Measurements from ENCODE around the gene TAF3. TPM values are rescaled to one million over a fixed set of nuclear protein-coding genes. Genes with fewer than 3 reads are reported as not detected.
A peak's percentile ranks its signal among the peaks of the same experiment; 100 is the strongest.

The TAF3 gene
- total RNA-seq, 1 donor from 2014 or later, result 6.2 TPM

DNA sequence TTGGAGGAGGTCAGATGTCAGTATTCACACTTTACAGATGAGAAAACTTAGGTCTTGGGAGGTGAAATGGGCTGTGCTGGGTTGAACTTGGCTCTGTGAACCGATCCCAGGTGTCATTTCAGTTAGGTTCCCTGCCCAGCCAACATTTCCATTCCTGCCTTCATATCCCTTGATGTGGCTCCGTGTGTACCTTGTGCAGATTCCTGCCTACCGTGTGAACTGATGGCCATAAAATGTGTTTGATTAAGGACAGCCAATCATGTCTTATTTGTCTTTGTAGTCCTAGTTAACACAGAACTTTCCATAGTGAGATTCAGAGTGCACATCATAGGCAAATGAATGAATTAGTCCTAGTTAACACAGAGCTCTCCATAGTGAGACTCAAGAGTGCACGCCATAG is 135.1 kb downstream of the TAF3 start:
- no peak overlapping the region for H3K4me3 Mint-ChIP-seq (ENCODE audit: unreplicated experiment)
- H3K27me3 Mint-ChIP-seq (ENCODE audit: low read depth), result no peaks in the 10 kb centered on the region
- TF ChIP-seq, protein P1, sequence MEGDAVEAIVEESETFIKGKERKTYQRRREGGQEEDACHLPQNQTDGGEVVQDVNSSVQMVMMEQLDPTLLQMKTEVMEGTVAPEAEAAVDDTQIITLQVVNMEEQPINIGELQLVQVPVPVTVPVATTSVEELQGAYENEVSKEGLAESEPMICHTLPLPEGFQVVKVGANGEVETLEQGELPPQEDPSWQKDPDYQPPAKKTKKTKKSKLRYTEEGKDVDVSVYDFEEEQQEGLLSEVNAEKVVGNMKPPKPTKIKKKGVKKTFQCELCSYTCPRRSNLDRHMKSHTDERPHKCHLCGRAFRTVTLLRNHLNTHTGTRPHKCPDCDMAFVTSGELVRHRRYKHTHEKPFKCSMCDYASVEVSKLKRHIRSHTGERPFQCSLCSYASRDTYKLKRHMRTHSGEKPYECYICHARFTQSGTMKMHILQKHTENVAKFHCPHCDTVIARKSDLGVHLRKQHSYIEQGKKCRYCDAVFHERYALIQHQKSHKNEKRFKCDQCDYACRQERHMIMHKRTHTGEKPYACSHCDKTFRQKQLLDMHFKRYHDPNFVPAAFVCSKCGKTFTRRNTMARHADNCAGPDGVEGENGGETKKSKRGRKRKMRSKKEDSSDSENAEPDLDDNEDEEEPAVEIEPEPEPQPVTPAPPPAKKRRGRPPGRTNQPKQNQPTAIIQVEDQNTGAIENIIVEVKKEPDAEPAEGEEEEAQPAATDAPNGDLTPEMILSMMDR (IDR thresholded peaks at IDR 0.05), result no peak

DNA sequence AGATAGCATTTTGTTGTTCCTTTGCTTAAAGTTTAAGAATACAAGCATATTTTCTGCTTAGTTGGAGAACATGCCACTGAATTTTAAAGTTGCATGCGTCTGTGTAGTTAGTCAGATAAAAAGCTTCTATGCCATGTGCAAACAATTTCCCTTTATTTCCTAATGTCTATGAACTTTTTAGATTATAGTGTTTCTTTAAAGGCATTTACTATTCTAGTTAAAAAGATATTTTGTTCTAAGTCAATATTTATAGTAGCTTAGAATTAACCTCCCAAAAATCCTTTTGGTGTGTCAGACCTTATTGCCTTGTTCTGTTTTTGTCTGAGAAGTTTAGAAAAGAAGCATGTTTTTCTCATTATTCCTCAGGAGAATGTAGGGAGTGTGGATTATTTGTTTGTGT is 137.1 kb downstream of the TAF3 start:
- H3K9me3 Mint-ChIP-seq (ENCODE audit: low read depth), result peaks cover 2% of the 10 kb centered on the region
- no peaks in the 10 kb centered on the region for H3K36me3 Mint-ChIP-seq (ENCODE audit: low read depth)
- no peak for DNase-seq (ENCODE audit: low spot score)
- TF ChIP-seq, protein P1 (IDR thresholded peaks at IDR 0.05), result no peak
- peaks cover 23% of the 10 kb centered on the region for H3K4me1 Mint-ChIP-seq (ENCODE audit: low read depth)
- no peaks in the 10 kb centered on the region for H3K27me3 Mint-ChIP-seq (ENCODE audit: low read depth)
- H3K27ac Mint-ChIP-seq (ENCODE audit: unreplicated experiment), result peak overlapping the region; percentile 37
- no peak overlapping the region for H3K4me3 Mint-ChIP-seq (ENCODE audit: unreplicated experiment)

More for the DNA sequence above, 135.1 kb downstream of the TAF3 start:
- Mint-ChIP-seq H3K36me3 (ENCODE audit: low read depth) (no peaks in the 10 kb centered on the region), H3K27ac (ENCODE audit: unreplicated experiment) (no peak overlapping the region), H3K9me3 (ENCODE audit: low read depth) (peaks cover 2% of the 10 kb centered on the region), H3K4me1 (ENCODE audit: low read depth) (peaks cover 30% of the 10 kb centered on the region)
- DNase-seq (ENCODE audit: low spot score), result no peak

GRCh38 chr10:7956508-7956907 is 138.2 kb downstream of the TAF3 start:
- peak overlapping the region; percentile 83 for H3K27ac Mint-ChIP-seq (ENCODE audit: unreplicated experiment)
- H3K4me3 Mint-ChIP-seq (ENCODE audit: unreplicated experiment), result no peak overlapping the region
- DNase-seq (ENCODE audit: low spot score), result no peak

GRCh38 chr10:7957591-7957990 is 139.3 kb downstream of the TAF3 start:
- H3K4me1 Mint-ChIP-seq (ENCODE audit: low read depth), result peaks cover 17% of the 10 kb centered on the region
- no peaks in the 10 kb centered on the region for H3K27me3 Mint-ChIP-seq (ENCODE audit: low read depth)
- no peaks in the 10 kb centered on the region for H3K9me3 Mint-ChIP-seq (ENCODE audit: low read depth)
- no peak overlapping the region for H3K4me3 Mint-ChIP-seq (ENCODE audit: unreplicated experiment)
- H3K27ac Mint-ChIP-seq (ENCODE audit: unreplicated experiment), result no peak overlapping the region
- no peaks in the 10 kb centered on the region for H3K36me3 Mint-ChIP-seq (ENCODE audit: low read depth)
- TF ChIP-seq, protein P1 (IDR thresholded peaks at IDR 0.05), result no peak
- DNase-seq (ENCODE audit: low spot score), result no peak

More at GRCh38 chr10:7956508-7956907, 138.2 kb downstream of the TAF3 start:
- H3K4me1 Mint-ChIP-seq (ENCODE audit: low read depth), result peaks cover 20% of the 10 kb centered on the region
- no peaks in the 10 kb centered on the region for H3K36me3 Mint-ChIP-seq (ENCODE audit: low read depth)
- H3K27me3 Mint-ChIP-seq (ENCODE audit: low read depth), result no peaks in the 10 kb centered on the region
- H3K9me3 Mint-ChIP-seq (ENCODE audit: low read depth), result no peaks in the 10 kb centered on the region
- TF ChIP-seq, protein P1 (IDR thresholded peaks at IDR 0.05), result no peak

GRCh38 chr10:7958442-7958841 is 140.1 kb downstream of the TAF3 start:
- no peak overlapping the region for H3K27ac Mint-ChIP-seq (ENCODE audit: unreplicated experiment)
- H3K4me1 Mint-ChIP-seq (ENCODE audit: low read depth), result peaks cover 17% of the 10 kb centered on the region
- no peak overlapping the region for H3K4me3 Mint-ChIP-seq (ENCODE audit: unreplicated experiment)
- H3K9me3 Mint-ChIP-seq (ENCODE audit: low read depth), result no peaks in the 10 kb centered on the region
- TF ChIP-seq, protein P1 (IDR thresholded peaks at IDR 0.05), result no peak
- no peak for DNase-seq (ENCODE audit: low spot score)
- no peaks in the 10 kb centered on the region for H3K36me3 Mint-ChIP-seq (ENCODE audit: low read depth)
- no peaks in the 10 kb centered on the region for H3K27me3 Mint-ChIP-seq (ENCODE audit: low read depth)

Measured in chondrocyte (in vitro differentiated cells).